ENCODE results near the gene ST6GALNAC3.

The ST6GALNAC3 gene

DNA sequence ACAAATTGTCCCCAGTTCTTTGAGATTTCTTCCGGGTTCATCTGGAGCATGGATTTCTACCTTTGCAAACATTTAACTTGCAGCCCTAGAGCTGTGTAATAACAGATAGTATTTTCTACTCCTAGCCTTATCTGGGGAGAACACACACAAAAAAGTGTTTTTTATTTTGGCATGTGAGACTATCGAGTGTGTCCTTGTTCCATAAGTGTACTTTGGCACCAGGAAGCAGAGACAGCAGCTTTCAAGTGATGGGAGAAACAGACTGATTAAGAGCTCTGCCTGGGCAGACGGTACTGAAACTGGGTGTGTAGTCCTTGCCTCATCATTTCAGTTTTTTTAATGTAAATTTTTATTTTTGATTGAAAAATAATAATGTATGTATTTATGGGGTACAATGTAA, 297.4 kb downstream of the ST6GALNAC3 start:
- DNase-seq, result no peak

DNA sequence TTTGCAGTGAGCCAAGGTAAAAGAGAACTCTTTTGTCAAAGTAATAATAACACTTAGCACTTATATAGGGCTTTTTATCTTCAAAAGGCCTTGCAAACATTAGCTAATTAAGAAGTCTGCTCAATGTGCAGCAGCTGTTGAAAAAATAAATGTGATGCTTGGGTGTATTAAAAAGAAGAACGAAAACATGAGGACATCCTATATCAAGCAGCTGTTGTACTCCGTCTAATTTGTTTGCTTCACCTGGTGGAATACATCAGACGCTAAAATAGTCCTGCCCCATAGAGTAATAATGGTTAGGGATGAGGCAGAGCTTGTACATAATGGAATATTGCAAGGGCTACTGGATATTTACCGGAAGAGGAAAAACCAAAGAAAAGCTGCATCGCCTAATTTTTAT, 299.5 kb downstream of the ST6GALNAC3 start:
- no peak for DNase-seq

DNA sequence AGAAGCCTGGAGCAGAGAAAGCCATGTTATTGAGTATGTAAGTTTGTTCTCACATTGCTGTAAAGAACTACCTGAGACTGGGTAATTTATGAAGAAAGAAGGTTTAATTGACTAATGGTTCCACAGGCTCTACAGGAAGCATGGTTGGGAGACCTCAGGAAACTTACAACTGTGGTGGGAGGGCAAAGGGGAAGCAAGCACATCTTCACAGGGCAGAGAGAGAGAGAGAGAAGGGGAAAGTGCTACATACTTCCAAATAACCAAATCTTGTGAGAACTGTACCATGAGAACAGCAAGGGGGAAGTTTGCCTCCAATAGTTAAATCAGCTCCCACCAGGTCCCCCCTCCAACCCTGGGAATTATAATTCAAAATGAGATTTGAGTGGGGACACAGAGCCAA, 302.7 kb downstream of the ST6GALNAC3 start:
- DNase-seq, result no peak

DNA sequence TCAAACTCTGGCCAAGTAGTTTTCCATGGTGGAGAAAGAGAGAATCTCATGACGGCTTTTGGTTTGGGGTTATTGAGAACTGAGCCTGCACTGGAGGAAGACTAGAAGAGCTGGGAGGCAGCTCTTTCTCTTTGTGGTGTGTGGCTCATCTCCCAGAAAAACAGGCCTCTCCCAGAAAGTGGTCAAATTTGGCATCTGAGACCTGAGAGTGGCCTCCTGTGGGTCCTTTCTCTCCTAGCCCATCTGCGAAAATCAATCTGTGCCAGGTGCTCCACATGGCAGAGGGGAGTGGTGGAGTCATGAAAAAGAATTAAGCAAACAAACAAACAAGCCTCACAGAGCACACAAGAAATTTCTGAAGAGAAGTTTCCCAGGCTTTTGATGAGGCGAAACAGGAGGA, 305.0 kb downstream of the ST6GALNAC3 start:
- DNase-seq, result no peak

DNA sequence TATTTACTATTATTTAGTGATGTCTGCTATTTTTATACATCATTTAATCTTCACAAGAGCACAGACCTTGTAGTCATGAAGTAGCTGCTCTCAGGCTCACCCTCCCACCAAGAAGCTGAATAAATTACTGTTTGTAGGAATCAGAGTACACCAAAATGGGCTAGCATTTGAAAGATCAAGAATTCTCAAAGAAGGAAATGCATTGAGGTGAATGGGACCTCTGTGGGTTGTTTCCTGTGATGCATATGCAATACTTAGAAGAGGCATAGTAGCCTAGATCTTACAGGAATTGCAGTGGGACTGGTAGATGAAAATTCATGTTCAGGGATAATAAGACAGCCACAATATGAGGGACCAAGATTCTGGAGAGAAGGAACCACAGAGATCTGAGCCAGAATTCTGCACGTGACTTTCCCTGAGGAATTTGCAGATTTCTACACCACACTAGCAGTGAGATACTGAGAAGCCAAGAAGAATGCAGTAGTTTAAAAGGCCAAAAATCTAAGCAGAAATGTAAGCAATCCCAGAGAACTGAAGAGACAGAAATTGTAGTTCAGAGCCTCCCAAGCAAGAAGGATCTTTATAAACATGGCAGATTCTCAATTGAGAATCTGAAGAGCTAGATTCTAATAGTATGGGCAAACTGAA, 307.0 kb downstream of the ST6GALNAC3 start:
- DNase-seq, result no peak

DNA sequence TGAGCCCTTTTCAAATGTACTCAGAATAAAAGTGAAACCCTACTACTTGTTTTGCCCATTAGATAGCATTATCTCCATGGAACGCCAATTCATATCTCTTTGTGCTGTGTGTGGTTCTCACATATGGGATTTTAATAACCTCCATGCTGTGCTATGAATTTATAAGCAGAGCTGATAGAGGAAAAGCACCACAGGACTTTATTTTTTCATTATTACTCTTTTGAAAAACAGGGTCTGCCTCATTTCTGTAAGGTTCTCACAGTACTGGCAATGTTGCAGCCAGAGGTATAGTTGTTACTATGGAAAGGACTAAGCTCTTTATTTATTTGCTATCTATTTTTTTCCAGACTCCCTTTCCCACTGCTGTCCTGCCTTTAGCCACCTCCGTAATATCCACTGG, 313.7 kb downstream of the ST6GALNAC3 start:
- no peak for DNase-seq

DNA sequence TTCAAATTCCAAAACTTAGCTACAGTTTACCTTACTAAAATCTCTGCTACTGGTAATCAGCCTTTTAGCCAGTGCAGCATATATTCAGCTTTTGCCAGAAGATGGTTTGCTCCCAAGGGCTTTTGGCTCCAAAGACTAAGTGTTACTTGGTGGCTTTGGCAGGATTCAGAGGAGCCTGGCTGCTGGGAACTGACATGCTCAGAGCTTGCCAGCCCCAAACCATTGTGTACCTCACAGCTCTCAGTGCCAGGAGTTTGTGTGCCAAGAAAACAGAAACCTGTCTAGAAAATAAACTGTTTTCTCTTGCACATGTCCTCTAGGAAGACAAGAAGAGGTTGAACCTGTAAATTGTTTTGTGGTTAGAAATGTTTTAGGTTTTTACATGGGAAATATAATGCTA, 315.9 kb downstream of the ST6GALNAC3 start:
- no peak for DNase-seq

DNA sequence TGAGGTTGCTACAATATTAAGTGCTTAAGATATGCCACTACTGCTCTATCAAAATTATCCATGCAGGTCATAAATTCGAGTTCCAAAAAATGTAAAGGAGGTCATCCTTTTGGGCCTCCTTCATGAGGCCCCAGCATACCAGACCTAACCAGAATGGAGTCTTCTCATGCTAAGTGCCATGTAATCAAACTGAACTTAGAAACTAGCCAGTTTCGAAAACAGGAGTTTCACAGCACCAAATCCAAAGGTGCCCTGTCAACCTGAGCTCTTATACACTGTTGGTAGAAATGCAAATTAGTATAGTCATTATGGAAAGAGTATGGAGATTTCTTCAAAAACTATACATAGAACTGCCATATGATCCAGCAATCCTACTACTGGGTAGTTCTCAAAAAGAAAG, 320.5 kb downstream of the ST6GALNAC3 start:
- DNase-seq, result no peak

DNA sequence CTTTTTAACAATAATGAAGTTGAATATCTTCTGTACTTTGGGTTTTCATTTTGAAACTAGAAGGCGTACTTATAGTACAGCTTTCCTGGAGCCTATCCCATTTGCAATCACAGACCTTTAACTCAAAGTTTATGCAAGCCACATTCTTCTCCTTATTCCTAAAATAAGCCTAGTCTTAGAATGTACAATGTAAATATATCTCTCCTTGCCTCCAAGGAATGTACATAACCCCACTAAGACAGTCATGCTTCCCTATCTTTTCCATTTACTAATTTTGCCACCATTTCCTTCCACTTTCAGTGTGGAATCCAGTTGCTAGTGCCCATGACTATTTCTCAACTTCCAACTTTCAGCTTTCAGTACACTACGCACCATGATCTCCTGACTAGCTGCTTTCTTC, 327.6 kb downstream of the ST6GALNAC3 start:
- no peak for DNase-seq

DNA sequence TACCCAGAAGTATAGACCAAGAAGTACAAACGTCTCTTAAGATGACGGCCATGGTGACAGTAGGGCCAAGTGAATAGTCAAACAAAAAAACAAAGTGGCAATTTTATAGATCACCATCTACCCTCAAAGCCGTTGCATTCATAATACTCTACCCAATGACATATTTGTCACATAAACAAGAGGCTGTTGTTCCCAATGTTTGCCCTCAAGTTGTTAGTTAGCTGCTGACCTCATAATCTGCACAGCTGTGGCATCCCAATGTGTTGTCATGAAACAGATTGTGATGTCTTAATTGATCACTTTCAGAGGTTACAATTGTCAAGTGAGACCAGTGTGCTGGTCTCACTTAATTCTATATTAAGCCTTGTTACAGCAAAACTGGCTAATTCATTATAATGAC, 333.8 kb downstream of the ST6GALNAC3 start:
- DNase-seq, result no peak

DNA sequence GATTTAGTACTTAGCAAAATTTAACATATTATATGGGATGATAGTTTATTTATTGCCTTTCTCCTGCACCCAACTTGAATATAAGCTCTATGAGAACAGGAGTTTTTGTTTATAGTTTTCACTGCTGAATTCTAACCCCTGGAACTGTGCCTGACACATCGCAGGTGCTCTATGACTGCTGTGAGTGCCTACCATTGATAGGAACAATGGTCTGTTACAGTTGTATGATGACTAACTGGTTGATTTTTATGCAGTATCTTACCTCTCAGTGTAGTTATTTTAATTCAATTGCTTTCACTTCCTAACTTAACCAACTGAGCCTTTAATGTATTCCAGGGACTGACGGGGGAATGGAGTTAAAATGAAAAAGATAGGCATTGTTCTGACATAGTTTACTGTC, 336.0 kb downstream of the ST6GALNAC3 start:
- no peak for DNase-seq

DNA sequence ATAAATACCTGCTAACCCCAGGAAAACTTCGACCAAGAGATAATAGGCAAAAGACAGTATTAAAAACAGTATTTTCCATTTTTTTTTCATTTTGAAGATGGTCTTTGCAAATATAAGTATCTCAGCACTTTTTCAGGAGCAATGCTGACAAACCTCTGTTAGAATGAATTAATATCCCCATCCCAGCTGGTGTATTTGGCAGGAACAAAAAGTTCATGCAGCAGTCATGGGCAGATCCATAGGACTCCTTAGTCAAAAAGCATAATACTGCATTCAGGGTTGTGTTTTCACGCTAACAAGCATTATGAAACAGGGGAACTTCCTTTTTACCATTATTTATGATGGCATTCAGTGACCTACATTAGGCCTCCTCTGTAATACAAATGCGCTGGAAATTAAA, 344.0 kb downstream of the ST6GALNAC3 start:
- DNase-seq, result no peak

DNA sequence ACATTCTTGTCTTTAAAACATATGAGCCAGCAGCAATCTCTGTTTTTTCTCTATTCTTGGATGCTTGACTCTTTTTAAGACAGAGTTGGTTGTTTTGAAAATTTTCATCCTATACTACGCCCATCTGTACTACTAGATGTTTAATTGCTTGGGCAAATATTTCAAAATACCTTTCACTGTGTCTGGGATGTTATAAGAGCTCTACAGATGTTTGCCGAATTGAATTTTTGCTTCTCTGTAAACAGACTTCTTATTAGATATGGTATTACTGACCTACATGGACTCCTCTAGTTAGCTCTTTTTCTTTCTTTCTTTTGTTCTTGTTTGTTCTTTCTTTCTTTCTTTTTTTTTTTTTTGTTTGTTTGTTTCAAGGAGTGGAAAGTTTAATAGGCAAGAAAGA, 345.1 kb downstream of the ST6GALNAC3 start:
- no peak for DNase-seq

DNA sequence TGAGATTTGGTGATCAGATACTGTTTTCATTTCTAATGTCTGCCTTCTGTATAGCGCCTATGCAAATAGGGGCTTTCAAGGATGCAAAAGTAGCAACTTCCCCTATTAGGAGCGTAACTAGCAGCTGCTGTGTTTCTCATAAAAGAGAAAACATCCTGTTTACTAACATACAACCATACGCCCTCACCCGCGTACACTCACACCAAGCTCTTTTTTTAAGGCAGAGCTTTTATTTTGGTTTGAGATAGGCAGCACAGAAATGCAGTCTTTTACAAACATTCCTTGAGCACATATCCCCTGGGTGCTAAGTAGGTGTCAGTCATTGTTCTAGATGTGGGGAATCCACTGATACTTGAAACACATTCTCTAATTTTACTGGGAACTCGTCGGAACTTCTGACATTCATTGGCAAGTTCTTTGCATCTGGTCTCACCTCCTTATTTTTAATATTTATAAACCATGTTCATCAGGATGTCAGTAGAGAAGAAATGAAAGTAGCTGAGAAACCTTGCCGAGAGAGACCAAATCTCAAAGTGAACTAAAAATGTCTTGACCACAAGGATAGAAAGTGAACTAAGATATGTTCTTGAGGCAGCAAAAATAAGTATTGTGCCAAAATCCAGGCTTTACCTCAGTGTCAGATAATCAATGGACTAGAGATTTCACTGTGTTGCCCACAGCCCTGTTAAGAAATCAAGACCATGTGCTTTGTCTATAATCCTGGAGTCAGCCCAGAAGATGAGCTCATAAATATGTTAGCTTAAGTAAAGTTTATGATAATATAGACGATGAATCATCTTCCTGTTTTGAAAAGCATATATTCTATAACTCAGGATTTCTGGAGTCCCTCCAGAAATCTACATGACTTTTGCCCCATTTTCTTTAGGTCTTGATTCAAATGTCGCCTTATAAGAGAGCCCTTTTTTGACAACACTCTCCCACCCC, 350.9 kb downstream of the ST6GALNAC3 start:
- no peak for DNase-seq

DNA sequence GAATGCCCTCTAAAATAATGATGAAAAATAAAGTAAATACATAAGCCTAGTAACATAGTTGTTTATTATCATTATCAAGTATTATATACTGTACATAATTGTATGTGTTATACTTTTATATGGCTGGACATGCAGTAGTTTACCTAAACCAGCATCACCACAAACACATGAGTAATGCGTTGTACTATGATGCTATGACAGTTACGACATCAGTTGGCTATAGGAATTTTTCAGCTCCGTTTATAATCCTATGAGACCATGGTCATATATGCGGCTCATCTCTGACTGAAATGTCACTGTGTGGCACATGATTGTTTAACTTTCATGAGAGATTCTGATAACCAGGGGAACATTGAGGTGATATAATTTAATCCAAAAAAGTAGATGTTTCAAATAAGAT, 352.1 kb downstream of the ST6GALNAC3 start:
- DNase-seq, result no peak

DNA sequence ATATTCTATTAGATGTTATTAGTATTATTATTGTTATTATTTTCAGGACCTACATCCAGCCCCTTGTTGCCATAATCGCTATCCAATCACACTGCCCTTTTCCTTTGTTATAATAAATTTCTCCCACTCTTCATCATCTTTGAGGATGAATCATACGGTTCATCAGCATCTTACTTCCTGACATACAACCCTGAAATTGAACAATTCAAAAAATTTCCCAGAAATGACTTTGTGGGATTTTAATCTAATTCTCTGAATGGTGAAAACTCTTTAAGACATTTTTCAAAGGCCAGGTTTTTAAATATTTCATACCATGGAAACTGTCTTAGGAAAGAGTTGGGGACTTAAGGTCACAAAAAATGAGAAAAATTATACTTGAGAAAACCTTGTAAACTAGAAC, 353.5 kb downstream of the ST6GALNAC3 start:
- no peak for DNase-seq

DNA sequence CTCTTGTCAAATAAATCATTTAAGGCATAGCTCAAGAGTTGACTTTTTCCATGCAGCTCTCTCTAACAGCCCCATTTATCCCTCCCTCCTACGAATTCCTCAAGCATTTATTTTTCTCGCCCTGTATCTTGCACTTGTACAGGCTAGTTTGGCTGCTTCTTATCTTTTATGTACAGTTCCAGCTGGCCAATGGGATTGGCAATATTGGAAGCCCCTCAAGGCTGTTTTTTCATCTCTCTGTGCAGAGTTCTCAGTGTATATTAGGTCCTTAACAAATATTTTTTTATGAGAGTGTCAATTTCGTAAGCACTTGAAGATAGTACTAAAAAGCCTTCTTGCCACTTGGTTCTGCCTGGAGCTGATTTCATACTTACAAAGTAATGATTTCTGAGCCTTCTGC, 356.0 kb downstream of the ST6GALNAC3 start:
- DNase-seq, result no peak

DNA sequence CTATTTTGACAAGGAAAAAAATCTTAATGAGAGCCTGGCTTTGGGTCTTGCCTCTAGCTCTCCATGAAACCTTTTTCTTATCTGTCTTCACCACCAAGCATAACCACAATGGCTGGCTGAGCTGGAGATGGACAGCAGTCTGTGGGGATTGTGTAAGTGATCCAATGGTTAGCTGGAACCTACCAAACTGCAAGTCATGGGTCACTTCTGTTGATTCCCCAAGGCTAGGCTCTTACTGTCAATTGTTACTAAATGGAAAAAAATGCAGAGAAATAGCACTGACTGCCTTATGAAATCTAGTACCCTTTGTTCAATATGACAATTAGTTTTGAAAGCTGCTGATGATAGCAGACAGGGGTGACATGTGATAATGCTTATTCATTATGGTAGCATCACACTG, 359.0 kb downstream of the ST6GALNAC3 start:
- DNase-seq, result no peak

DNA sequence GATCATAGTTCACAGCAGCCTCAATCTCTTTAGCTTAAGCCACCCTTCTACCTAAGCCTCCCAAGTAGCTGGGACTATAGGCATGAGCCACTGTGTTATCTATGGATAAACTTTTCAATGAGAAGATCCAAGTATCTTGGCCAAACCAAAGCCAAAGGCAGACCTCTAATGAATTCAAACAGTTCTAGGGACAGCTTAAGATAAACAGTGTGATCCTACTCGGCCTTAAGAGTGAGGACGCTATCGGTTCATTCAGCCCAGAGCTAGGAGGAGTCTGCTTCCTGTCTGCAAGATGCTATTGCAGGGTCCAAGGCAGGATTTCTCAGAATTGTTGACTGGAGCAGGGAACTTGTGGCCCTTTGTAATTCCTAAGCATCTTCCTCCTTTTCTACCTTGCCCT, 368.7 kb downstream of the ST6GALNAC3 start:
- no peak for DNase-seq

DNA sequence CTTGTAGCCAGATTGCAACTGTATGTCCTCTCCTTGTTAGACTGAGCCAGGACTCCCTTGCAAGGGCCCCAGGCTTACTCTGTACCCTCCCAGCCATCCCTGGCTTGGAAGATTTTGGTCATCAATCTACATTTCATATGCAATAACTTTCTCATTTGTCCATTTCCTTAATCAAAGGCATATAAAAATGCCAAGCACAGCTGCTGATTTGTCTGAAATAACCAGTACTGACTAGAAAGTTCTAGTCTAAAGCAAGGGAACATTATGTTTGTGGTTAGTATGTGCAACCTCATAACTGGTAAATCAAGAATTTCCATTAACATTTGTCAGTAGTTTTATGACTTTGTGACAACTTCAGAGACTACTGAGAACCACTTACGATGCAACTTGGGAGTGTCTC, 370.2 kb downstream of the ST6GALNAC3 start:
- DNase-seq, result no peak

DNA sequence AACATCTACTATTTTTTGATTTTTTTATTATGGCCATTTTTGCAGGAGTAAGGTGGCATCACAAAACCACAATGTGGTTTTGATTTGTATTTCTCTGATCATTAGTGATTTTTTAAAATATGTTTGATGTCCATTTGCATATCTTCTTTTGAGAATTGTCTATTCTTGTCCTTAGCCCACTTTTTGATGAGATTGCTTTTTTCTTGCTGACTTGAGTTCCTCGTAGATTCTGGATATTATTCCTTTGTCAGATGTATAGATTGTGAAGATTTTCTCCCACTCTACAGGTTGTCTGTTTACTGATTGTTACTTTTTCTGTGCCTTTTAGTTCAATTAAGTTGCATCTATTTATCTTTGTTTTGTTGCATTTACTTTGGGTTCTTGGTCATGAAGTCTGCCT, 375.7 kb downstream of the ST6GALNAC3 start:
- DNase-seq, result no peak

DNA sequence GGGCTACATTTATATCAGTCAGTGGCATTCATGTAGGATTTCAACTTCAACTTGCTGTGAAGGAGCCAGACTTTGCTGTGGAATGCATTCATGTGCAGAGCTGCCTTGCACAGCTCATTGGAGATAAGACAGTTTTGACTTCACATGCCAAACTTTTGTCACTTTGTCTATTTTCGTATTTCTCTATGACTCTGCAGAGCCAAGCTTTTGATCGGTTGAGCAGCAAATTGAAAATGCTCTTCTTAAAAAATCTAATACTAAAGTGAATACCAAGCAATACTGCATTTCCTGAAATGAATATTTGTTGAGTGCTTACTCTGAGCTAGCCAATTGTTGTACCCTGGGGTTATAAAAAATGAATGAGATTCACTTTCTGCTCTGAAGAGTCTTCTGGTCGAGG, 388.7 kb downstream of the ST6GALNAC3 start:
- no peak for DNase-seq

DNA sequence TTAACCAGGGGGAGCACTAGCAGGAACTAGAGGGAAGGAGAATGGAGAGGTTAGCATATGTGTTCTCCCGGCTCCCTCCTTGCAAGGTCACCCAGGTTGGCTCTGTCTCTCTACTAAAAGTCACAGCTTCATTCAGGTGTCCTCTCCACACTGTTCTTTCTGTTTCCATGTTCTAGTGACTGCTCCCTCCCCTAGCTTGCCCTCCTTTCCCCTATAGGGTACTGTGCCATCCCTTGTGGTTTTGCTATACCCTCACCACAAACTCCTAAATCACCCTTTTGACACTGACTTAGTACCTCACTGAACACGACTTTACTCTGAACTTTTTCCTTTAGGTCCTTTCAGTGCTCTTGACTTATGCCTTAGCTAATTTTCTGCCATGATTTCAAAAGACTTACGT, 389.3 kb downstream of the ST6GALNAC3 start:
- DNase-seq, result no peak

DNA sequence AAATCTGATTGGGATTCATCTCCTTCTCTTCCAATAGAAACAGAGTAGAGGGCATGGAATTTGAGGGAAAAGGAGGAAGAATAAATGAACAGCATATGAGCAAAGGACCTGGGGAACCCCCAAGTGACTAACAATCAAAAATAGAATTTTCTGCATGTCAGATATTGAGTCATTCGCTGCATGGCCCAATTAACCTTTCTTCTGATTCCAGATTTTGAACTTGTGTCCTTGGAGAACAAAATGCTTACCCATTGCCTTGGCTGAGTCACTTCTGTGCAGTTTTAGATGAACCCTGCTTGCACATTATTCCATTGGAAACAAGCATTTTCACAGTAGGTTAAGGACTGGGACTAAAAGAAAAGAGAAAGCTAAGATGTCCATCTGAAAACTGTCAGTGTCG, 390.5 kb downstream of the ST6GALNAC3 start:
- DNase-seq, result no peak

DNA sequence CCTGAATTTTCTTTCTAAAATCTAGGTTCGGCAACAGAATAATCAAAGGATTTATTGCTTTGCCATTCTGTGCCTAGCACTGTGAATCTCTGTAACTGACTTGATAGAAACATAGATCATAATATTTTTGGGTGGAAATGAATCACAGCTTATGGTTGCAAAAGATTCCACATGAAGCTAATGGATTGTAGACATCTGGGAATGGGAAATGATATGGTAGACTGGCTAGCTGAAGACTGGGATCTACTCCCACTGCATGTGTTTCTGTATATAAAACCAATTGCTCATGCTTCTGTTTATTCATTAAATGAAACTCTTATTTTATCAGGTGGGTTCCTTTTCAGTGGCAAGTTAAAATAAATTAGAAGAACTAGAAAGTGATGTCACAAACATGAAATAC, 395.6 kb downstream of the ST6GALNAC3 start:
- DNase-seq, result no peak
